H9 (cell line): ENCODE data around the gene DNM2. TPM values are rescaled to one million over a fixed set of nuclear protein-coding genes. Genes with fewer than 3 reads are reported as not detected.

Source experiments
- DNase-seq: peaks from one replicate; pipeline ENCODE4 v3.0.0-alpha.2; 2017
- H2AFZ ChIP-seq: one replicate; pipeline ENCODE4 v1.6.1; 2013; ENCODE audit warnings: mild to moderate bottlenecking, low read length, control low read depth, moderate library complexity
- H2AK5ac ChIP-seq: 2 replicates; pipeline ENCODE4 v1.6.1; 2013; ENCODE audit warnings: low read length, control low read depth, mixed read lengths; ENCODE audit not compliant: insufficient read length
- H2BK120ac ChIP-seq: one replicate; pipeline ENCODE4 v1.6.1; 2013; ENCODE audit warnings: low read depth, mild to moderate bottlenecking, low read length, control low read depth, inconsistent platforms; ENCODE audit not compliant: poor library complexity, severe bottlenecking
- H2BK12ac ChIP-seq: 2 replicates; pipeline ENCODE4 v1.6.1; 2013; ENCODE audit warnings: low read length, control low read depth, mixed read lengths, low read depth; ENCODE audit not compliant: insufficient read length
- H2BK15ac ChIP-seq: 2 replicates; pipeline ENCODE4 v1.6.1; 2013; ENCODE audit warnings: low read depth, low read length, control low read depth
- H2BK20ac ChIP-seq: one replicate; pipeline ENCODE4 v1.6.1; 2013; ENCODE audit warnings: low read depth, mild to moderate bottlenecking, low read length, control low read depth, inconsistent platforms; ENCODE audit not compliant: poor library complexity, severe bottlenecking
- H2BK5ac ChIP-seq: 2 replicates; pipeline ENCODE4 v1.6.1; 2013; ENCODE audit warnings: low read length, control low read depth, mixed read lengths; ENCODE audit not compliant: insufficient read length
- H3K14ac ChIP-seq: 2 replicates; pipeline ENCODE4 v1.6.1; 2013; ENCODE audit warnings: low read length, control low read depth; ENCODE audit not compliant: insufficient read depth
- H3K18ac ChIP-seq: 2 replicates; pipeline ENCODE4 v1.6.1; 2013; ENCODE audit warnings: low read depth, mild to moderate bottlenecking, mixed read lengths, low read length, control low read depth; ENCODE audit not compliant: insufficient read length
- H3K23ac ChIP-seq: 2 replicates; pipeline ENCODE4 v1.6.1; 2013; ENCODE audit warnings: low read length, control low read depth, mixed read lengths, low read depth; ENCODE audit not compliant: insufficient read length
- H3K23me2 ChIP-seq: 2 replicates; pipeline ENCODE4 v1.6.1; 2013; ENCODE audit warnings: low read depth, mild to moderate bottlenecking, mixed read lengths, low read length, control low read depth; ENCODE audit not compliant: insufficient read length, poor library complexity, severe bottlenecking
- H3K27ac ChIP-seq: 2 replicates; pipeline ENCODE4 v1.5.1; 2013; ENCODE audit warnings: low read length, control low read depth, mixed read lengths, low read depth; ENCODE audit not compliant: insufficient read length
- H3K27me3 ChIP-seq: 2 replicates; pipeline ENCODE4 v1.6.1; 2013; ENCODE audit warnings: low read length, control low read depth, inconsistent platforms; ENCODE audit not compliant: insufficient read depth
- H3K4ac ChIP-seq: 2 replicates; pipeline ENCODE4 v1.6.1; 2013; ENCODE audit warnings: low read depth, mild to moderate bottlenecking, control low read depth, inconsistent platforms, low read length, moderate library complexity
- H3K4me1 ChIP-seq: 2 replicates; pipeline ENCODE4 v1.6.1; 2013; ENCODE audit warnings: low read length, control low read depth, inconsistent platforms; ENCODE audit not compliant: insufficient read depth
- H3K4me2 ChIP-seq: 2 replicates; pipeline ENCODE4 v1.6.1; 2013; ENCODE audit warnings: low read length, control low read depth, mixed read lengths; ENCODE audit not compliant: insufficient read length, insufficient read depth
- H3K56ac ChIP-seq: 2 replicates; pipeline ENCODE4 v1.6.1; 2013; ENCODE audit warnings: low read depth, mild to moderate bottlenecking, mixed read lengths, low read length, control low read depth; ENCODE audit not compliant: insufficient read length
- H3K79me1 ChIP-seq: 2 replicates; pipeline ENCODE4 v1.6.1; 2013; ENCODE audit warnings: low read depth, mild to moderate bottlenecking, moderate library complexity, low read length, control low read depth, inconsistent platforms; ENCODE audit not compliant: insufficient read depth, poor library complexity, severe bottlenecking
- H3K79me2 ChIP-seq: 2 replicates; pipeline ENCODE4 v1.6.1; 2013; ENCODE audit warnings: low read length, control low read depth, inconsistent platforms; ENCODE audit not compliant: insufficient read depth
- H3K9ac ChIP-seq: 2 replicates; pipeline ENCODE4 v1.6.1; 2013; ENCODE audit warnings: low read length, control low read depth, mixed read lengths; ENCODE audit not compliant: insufficient read length; ENCODE audit errors: extremely low read depth
- H3K9me3 ChIP-seq: one replicate; pipeline ENCODE4 v1.6.1; 2013; ENCODE audit warnings: low read depth, low read length, inconsistent platforms; ENCODE audit not compliant: control insufficient read depth
- H3T11ph ChIP-seq: one replicate; pipeline ENCODE4 v1.6.1; 2013; ENCODE audit warnings: mild to moderate bottlenecking, low read length, control low read depth, inconsistent platforms
- H4K20me1 ChIP-seq: one replicate; pipeline ENCODE4 v1.6.1; 2013; ENCODE audit not compliant: control insufficient read depth, insufficient read length, insufficient read depth
- H4K5ac ChIP-seq: 2 replicates; pipeline ENCODE4 v1.6.1; 2013; ENCODE audit warnings: low read depth, mild to moderate bottlenecking, mixed read lengths, low read length, control low read depth; ENCODE audit not compliant: insufficient read length
- H4K8ac ChIP-seq: replicated peaks from 2 replicates; pipeline ENCODE4 v1.6.1; 2013; ENCODE audit warnings: low read length, control low read depth, mixed read lengths, low read depth; ENCODE audit not compliant: insufficient read length
- H4K91ac ChIP-seq: 2 replicates; pipeline ENCODE4 v1.6.1; 2013; ENCODE audit warnings: low read depth, mild to moderate bottlenecking, moderate library complexity, mixed read lengths, low read length, control low read depth; ENCODE audit not compliant: insufficient read length
- H3K27ac Mint-ChIP-seq, 3 experiments: 2 replicates in 2 of 3; 3 replicates in 1 of 3; pipeline ENCODE4 v1.8.0; 2020 to 2021; ENCODE audit warnings: mixed read lengths in 3 of 3, mild to moderate bottlenecking in 1 of 3, moderate library complexity in 1 of 3
- H3K27me3 Mint-ChIP-seq: 2 replicates; pipeline ENCODE4 v1.8.0; 2021; ENCODE audit warnings: low read depth, mild to moderate bottlenecking, moderate library complexity, mixed read lengths
- H3K36me3 Mint-ChIP-seq, 3 experiments: 2 replicates in 2 of 3; 3 replicates in 1 of 3; pipeline ENCODE4 v1.8.0; 2020 to 2021; ENCODE audit warnings: low read depth in 3 of 3, mixed read lengths in 3 of 3; ENCODE audit not compliant: insufficient read depth in 1 of 3
- H3K4me1 Mint-ChIP-seq, 2 experiments: 2 replicates each; pipeline ENCODE4 v1.8.0; 2020; ENCODE audit warnings: mixed read lengths in 2 of 2
- H3K4me3 Mint-ChIP-seq, 2 experiments: 2 replicates in 1 of 2; 3 replicates in 1 of 2; pipeline ENCODE4 v1.8.0; 2020 to 2021; ENCODE audit warnings: mild to moderate bottlenecking in 2 of 2, mixed read lengths in 2 of 2, moderate library complexity in 1 of 2
- H3K9me3 Mint-ChIP-seq, 2 experiments: 2 replicates in 1 of 2; 3 replicates in 1 of 2; pipeline ENCODE4 v1.8.0; 2020; ENCODE audit warnings: mild to moderate bottlenecking in 2 of 2, mixed read lengths in 2 of 2, moderate library complexity in 1 of 2
- CTCF ChIP-seq: fragments of 200-600 bp; sonication (generic); conservative IDR thresholded peaks from 3 replicates; pipeline ENCODE4 v1.8.0; 2021; ENCODE audit warnings: antibody characterized with exemption, mild to moderate bottlenecking
- WGBS: extraction: QIAGEN DNeasy Blood & Tissue Kit; methylation state at CpG from one replicate; pipeline ENCODE4 v1.1.7; 2013; ENCODE audit warnings: missing lambda C conversion rate, low lambda C conversion rate, mixed read lengths; ENCODE audit not compliant: insufficient read length; ENCODE audit errors: extremely low coverage; 5-methylcytosine and 5-hydroxymethylcytosine counted together
- total RNA-seq: library from RNA; stranded (reverse); gene quantifications from 2 replicates; pipeline ENCODE4 v1.2.1, GENCODE V29; 2021

The DNM2 gene
- total RNA-seq, 1 experiment from 2014 or later, result 152 TPM

GRCh38 chr19:10809651-10810285, 91.9 kb downstream of the DNM2 start:
- H2BK15ac ChIP-seq, result no peak overlapping the region
- H3K9ac ChIP-seq, result no peak overlapping the region
- no peak overlapping the region for H4K5ac ChIP-seq
- H3K4ac ChIP-seq, result no peak overlapping the region
- H2BK120ac ChIP-seq, result no peak overlapping the region
- H4K20me1 ChIP-seq, result no peaks in the 10 kb centered on the region
- no peak overlapping the region for H3K4me3 Mint-ChIP-seq
- no peaks in the 10 kb centered on the region for H3K23me2 ChIP-seq
- no peak for TF ChIP-seq CTCF
- no peak overlapping the region for H3K27ac ChIP-seq
- no peak overlapping the region; the same call in 1 of the 2 replicates for H3K14ac ChIP-seq
- H3K9me3 Mint-ChIP-seq, result no peaks in the 10 kb centered on the region
- H3K79me2 ChIP-seq, result no peaks in the 10 kb centered on the region
- no peak overlapping the region for H2BK5ac ChIP-seq
- no CpG with 5 or more reads among the region's 15 CpGs for WGBS
- no peaks in the 10 kb centered on the region for H3K9me3 ChIP-seq
- H3K23ac ChIP-seq, result no peak overlapping the region
- peak overlapping the region in 2 of 3 experiments; percentile 44 to 73; a peak in 3 of 7 replicates for H3K27ac Mint-ChIP-seq
- no peaks in the 10 kb centered on the region for H3K79me1 ChIP-seq
- no peak overlapping the region for H4K91ac ChIP-seq
- no peak overlapping the region for H3K18ac ChIP-seq
- no peak overlapping the region for H2BK12ac ChIP-seq
- no peak overlapping the region for H2AFZ ChIP-seq
- no peaks in the 10 kb centered on the region for H3K27me3 ChIP-seq
- H3K36me3 Mint-ChIP-seq, result peaks cover 20 to 45% (median 42%) of the 10 kb centered on the region in 3 experiments
- H3K56ac ChIP-seq, result no peak overlapping the region
- DNase-seq, result no peak
- H3K27me3 Mint-ChIP-seq, result no peaks in the 10 kb centered on the region; the same call in 1 of the 2 replicates
- no peak overlapping the region for H3K4me2 ChIP-seq
- H3K4me1 Mint-ChIP-seq, result no peaks in the 10 kb centered on the region
- H2AK5ac ChIP-seq, result no peak overlapping the region
- H4K8ac ChIP-seq, result no peak overlapping the region
- H2BK20ac ChIP-seq, result no peak overlapping the region
- no peaks in the 10 kb centered on the region for H3K4me1 ChIP-seq
- no peak overlapping the region for H3T11ph ChIP-seq
